Right lobe of liver (tissue), 4 donors: ENCODE results near the gene PRKN.

Source experiments
- POLR2A ChIP-seq: fragments of 450-650 bp; IDR thresholded peaks from one replicate; pipeline ENCODE4 v1.6.1; 2017; ENCODE audit warnings: antibody characterized with exemption, mild to moderate bottlenecking
- TF ChIP-seq, protein P1 (sequence below), 4 donors: fragments of 200-600 bp in 3 of 4; fragments of 450-650 bp in 1 of 4; IDR thresholded peaks; one replicate each; pipeline versions ENCODE4 v1.5.1 to v1.8.0; 2016 to 2022; ENCODE audit warnings: antibody characterized with exemption in 4 of 4, mild to moderate bottlenecking in 2 of 4
- donor health status: DM: no; HTN: no; CAD: no.
- donor health status: DM: no; HTN: no; CAD: no.
- donor health status: DM: no; HTN: yes; CAD: no.

DNA sequence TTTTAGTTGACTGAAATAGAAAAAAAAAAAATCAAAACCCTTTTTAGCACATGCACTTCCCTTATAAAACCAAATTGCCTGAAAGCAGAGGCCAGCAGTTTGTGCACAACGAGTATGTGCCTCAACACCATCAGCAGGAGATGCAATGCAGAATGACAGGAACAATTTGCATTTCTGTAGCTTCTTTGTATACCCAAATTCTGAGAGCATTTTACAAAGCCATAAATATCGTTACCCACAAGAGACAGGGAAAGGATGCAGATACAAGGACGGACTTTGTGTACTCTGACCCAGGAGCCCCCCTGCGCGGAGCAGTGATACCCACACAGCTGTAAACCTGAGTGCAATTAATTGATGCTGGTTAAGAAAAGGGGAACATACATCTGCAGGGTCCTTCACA is 285.6 kb downstream of the PRKN start:
- TF ChIP-seq, protein P1, sequence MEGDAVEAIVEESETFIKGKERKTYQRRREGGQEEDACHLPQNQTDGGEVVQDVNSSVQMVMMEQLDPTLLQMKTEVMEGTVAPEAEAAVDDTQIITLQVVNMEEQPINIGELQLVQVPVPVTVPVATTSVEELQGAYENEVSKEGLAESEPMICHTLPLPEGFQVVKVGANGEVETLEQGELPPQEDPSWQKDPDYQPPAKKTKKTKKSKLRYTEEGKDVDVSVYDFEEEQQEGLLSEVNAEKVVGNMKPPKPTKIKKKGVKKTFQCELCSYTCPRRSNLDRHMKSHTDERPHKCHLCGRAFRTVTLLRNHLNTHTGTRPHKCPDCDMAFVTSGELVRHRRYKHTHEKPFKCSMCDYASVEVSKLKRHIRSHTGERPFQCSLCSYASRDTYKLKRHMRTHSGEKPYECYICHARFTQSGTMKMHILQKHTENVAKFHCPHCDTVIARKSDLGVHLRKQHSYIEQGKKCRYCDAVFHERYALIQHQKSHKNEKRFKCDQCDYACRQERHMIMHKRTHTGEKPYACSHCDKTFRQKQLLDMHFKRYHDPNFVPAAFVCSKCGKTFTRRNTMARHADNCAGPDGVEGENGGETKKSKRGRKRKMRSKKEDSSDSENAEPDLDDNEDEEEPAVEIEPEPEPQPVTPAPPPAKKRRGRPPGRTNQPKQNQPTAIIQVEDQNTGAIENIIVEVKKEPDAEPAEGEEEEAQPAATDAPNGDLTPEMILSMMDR (IDR thresholded peaks at IDR 0.05), result no peak
- no peak for TF ChIP-seq POLR2A
